ENCODE measurements around the gene TAF6.

DNA sequence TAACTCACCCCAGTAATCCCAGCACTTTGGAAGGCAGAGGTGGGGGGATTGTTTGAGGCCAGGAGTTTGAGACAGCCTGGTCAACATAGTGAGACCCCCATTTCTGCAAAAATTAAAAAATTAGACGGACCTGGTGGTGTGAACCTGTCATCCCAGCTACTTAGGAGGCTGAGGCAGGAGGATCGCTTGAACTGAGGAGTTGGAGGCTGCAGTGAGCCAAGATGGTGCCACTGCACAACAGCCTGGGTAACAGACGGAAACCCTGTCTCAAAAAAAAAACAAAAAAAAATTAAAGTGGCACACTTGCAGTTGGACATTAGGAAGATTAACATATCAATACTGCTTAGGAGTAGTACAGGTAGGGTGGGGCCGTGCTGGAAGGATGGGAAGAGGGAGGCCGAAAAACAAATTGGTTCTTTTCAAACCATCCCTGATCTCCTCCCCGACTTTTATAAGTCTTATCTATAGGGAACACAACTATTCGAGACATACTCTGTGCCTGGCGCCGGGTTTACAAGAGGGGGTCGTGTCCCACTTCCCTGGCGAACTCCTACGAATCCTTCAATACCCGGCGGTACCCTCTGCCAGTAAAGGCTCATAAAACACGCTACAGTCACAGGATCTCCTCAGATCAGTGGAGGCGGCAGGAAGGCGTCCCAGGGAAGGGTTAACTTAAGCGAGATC is 628 bp downstream of the TAF6 start:
- TF ChIP-seq, protein P1, sequence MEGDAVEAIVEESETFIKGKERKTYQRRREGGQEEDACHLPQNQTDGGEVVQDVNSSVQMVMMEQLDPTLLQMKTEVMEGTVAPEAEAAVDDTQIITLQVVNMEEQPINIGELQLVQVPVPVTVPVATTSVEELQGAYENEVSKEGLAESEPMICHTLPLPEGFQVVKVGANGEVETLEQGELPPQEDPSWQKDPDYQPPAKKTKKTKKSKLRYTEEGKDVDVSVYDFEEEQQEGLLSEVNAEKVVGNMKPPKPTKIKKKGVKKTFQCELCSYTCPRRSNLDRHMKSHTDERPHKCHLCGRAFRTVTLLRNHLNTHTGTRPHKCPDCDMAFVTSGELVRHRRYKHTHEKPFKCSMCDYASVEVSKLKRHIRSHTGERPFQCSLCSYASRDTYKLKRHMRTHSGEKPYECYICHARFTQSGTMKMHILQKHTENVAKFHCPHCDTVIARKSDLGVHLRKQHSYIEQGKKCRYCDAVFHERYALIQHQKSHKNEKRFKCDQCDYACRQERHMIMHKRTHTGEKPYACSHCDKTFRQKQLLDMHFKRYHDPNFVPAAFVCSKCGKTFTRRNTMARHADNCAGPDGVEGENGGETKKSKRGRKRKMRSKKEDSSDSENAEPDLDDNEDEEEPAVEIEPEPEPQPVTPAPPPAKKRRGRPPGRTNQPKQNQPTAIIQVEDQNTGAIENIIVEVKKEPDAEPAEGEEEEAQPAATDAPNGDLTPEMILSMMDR (IDR thresholded peaks at IDR 0.05; ENCODE audit: low read depth, low read length): no peak
- no peak for TF ChIP-seq EZH2phosphoT487 (IDR thresholded peaks at IDR 0.05; ENCODE audit: low read depth)

All from OCI-LY3 (cell line).